ENCODE measurements around the gene FAF1.

GRCh38 chr1:50474859-50475809 is 484.9 kb downstream of the FAF1 start:
- no peak for TF ChIP-seq CTCF (IDR thresholded peaks at IDR 0.05; ENCODE audit: insufficient read depth, low read length, poor library complexity, severe bottlenecking)
- no peak for TF ChIP-seq EZH2phosphoT487 (conservative IDR thresholded peaks at IDR 0.05; ENCODE audit: low read length)
